Cardiac fibroblast (primary cell): ENCODE results near the gene CELSR1.

Experiments
- DNase-seq, 2 donors: peaks; one replicate each; pipeline versions ENCODE4 v3.0.0 to v3.0.0-alpha.2; 2010; ENCODE audit warnings: low read depth in 2 of 2
- H3K4me3 ChIP-seq, 2 donors: replicated peaks in 1 of 2; 1 replicate in 1 of 2; 2 replicates in 1 of 2; pipeline ENCODE4 v1.5.1; 2011; ENCODE audit warnings: low read depth in 2 of 2, low read length in 2 of 2, mild to moderate bottlenecking in 2 of 2, moderate library complexity in 1 of 2
- CTCF ChIP-seq: IDR thresholded peaks from one replicate; pipeline ENCODE4 v1.5.1; 2011; ENCODE audit warnings: low read depth, mild to moderate bottlenecking, low read length, inconsistent platforms

CELSR1 gene

DNA sequence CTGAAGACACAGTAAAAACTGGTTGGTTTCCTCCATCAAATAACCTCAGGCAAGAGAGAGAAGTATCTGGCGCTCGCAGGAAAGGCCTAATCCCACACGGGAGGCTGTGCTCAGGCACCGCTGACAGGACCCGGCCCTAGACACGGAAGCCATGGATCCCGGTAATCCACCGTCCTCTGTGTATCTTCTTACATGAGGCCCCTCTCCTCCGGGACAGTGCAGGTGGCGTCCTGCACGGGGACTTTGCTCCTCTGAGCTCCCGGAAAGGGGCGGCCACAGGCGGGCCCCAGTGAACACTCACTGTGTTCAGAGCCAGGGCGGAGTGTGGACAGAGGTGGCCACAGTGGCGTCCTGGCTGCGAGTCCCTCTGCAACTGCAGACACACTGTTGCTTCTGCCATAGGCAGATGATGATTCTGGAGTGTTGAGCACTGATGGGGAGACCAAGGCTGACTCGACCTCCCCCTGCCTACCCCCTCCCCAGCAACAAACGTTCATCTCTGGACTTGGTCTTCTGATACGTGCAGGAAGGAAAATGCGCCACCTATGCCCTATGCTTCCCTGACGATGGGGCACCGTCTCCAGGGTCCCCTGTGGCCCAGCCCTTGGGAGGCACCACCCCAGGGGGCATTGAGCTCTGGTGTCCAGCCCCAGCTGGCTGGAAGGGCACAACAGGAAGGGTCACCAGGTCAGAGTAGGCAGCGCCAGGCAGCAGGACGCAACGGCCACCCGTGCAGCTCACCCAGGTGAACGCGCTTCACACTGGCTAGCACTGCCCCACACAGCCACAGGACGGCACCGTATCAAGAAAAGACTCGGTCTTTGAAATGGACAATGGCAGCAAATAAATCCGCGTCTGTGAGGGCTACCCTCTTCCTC is 106.2 kb downstream of the CELSR1 start:
- TF ChIP-seq CTCF, result no peak
- no peak for DNase-seq
- H3K4me3 ChIP-seq, result no peak overlapping the region

DNA sequence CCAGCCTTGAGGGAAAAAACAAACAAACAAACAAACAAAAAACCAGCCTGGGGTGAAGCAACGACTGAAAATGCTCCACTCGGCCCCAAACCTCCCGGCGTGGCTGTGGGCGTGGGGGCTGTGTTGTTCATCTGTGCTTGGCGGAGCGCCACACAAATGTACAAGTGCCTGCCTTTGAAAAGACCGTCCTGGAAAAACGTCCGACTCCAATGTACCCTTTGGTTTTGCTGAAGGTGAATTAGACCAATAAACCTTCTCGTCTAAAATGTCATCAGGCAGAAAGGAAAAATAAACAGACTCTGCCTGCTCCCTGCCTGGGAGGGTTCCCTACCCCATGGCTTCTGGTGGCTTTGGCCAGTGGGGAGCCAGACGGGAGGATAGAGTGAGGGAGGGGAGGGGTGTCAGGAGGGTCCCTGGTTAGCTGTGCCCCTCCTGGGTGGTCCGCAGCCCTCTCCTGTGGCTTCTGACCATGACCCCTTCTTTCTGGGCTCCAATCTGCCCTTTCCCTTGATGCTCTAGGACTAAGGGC is 108.0 kb downstream of the CELSR1 start:
- TF ChIP-seq CTCF, result no peak
- no peak for DNase-seq
- H3K4me3 ChIP-seq, result no peak overlapping the region

GRCh38 chr22:46428602-46429324 is 108.7 kb downstream of the CELSR1 start:
- no peak overlapping the region for H3K4me3 ChIP-seq
- TF ChIP-seq CTCF, result no peak
- no peak for DNase-seq

- no peak overlapping the region for H3K4me3 ChIP-seq
- no peak for TF ChIP-seq CTCF
- no peak for DNase-seq
Observed at GRCh38 chr22:46428171-46428570, 109.2 kb downstream of the CELSR1 start.

- peak; percentile 5 to 66 for DNase-seq
- H3K4me3 ChIP-seq, result no peak overlapping the region
- no peak for TF ChIP-seq CTCF
Observed at GRCh38 chr22:46425016-46425415, 112.4 kb downstream of the CELSR1 start.

DNA sequence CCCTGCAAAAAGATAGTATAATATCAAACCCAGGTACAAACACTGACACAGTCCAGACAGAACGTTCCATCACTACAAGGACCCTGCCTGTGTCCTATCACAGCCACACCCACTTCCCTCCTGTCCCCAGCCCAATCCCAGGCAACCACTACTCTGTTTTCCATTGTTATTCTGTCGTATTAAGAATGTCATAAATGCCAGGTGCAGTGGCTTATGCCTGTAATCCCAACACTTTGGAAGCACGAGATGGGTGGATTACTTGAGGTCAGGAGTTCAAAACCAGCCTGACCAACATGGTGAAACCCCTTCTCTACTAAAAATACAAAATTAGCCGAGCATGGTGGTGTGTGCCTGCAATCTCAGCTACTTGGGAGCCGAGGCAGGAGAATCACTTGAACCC is 112.9 kb downstream of the CELSR1 start:
- DNase-seq, result no peak
- TF ChIP-seq CTCF, result no peak

More for the DNA sequence above, 112.9 kb downstream of the CELSR1 start:
- H3K4me3 ChIP-seq, result no peak overlapping the region
